Vagina (tissue), 2 donors: ENCODE data around the gene ALOX12B.

Source experiments
- POLR2A ChIP-seq, 2 donors: fragments of 450-650 bp; IDR thresholded peaks; one replicate each; pipeline ENCODE4 v1.6.1; 2017; ENCODE audit warnings: antibody characterized with exemption in 2 of 2, mild to moderate bottlenecking in 2 of 2, moderate library complexity in 2 of 2
- POLR2AphosphoS5 ChIP-seq, 2 donors: sonication (generic); formaldehyde crosslinking; IDR thresholded peaks; one replicate each; pipeline ENCODE4 v1.9.0; 2017; ENCODE audit warnings: antibody characterized with exemption in 2 of 2, mild to moderate bottlenecking in 2 of 2, low read depth in 1 of 2; ENCODE audit not compliant: insufficient read depth in 1 of 2
- TF ChIP-seq, protein P1 (sequence below), 3 experiments: fragments of 450-650 bp in 2 of 3; fragments of 200-600 bp in 1 of 3; sonication (generic) in 1 of 3; IDR thresholded peaks; one replicate each; pipeline ENCODE4 v1.5.1; 2017 to 2019; ENCODE audit warnings: antibody characterized with exemption in 3 of 3, mild to moderate bottlenecking in 2 of 3, moderate library complexity in 2 of 3

DNA sequence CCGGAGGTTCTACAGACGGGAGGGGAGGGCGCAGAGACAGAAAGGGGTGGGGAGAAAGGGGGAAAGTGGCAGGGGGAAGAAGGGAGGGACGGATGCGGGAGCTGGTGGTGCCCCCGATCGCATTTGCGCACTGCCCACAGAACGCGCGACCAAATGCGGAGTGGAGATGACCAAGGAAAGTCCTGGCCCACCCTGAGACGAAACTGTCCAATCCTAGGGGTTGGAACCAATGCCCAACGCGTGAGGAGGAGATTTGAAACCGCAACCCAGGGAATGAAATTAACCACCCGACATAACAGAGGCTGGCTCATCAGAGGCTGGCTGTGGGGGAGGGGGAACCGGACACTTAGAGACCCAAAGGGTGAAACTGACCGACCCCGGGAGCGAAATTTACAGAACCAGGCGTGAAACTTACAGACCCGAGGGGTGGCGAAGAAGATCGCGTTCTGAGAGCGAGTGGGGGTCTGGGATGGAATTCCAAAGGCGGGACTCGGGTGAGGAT is 35.0 kb upstream of the ALOX12B start:
- TF ChIP-seq POLR2A (IDR thresholded peaks at IDR 0.05) (no peak), POLR2AphosphoS5 (IDR thresholded peaks at IDR 0.05; ENCODE audit: insufficient read depth in 1 of 2, low read depth in 1 of 2) (peak in 1 of 2 donors; percentile 21)
- TF ChIP-seq, protein P1, sequence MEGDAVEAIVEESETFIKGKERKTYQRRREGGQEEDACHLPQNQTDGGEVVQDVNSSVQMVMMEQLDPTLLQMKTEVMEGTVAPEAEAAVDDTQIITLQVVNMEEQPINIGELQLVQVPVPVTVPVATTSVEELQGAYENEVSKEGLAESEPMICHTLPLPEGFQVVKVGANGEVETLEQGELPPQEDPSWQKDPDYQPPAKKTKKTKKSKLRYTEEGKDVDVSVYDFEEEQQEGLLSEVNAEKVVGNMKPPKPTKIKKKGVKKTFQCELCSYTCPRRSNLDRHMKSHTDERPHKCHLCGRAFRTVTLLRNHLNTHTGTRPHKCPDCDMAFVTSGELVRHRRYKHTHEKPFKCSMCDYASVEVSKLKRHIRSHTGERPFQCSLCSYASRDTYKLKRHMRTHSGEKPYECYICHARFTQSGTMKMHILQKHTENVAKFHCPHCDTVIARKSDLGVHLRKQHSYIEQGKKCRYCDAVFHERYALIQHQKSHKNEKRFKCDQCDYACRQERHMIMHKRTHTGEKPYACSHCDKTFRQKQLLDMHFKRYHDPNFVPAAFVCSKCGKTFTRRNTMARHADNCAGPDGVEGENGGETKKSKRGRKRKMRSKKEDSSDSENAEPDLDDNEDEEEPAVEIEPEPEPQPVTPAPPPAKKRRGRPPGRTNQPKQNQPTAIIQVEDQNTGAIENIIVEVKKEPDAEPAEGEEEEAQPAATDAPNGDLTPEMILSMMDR (IDR thresholded peaks at IDR 0.05) = no peak
